ENCODE measurements around the gene NTN1. TPM values are rescaled to one million over a fixed set of nuclear protein-coding genes. Genes with fewer than 3 reads are reported as not detected.

The NTN1 gene
- total RNA-seq, 1 experiment from 2014 or later, result 14.5 TPM

- peaks cover 5% of the 10 kb centered on the region for H3K27me3 ChIP-seq (ENCODE audit: control insufficient read depth, insufficient read depth, low read length)
- DNase-seq (ENCODE audit: low read depth, low spot score) (no peak), ATAC-seq (no peak)
- H3K36me3 ChIP-seq (ENCODE audit: control insufficient read depth, insufficient read depth, low read length), result no peaks in the 10 kb centered on the region
- CTCF ChIA-PET, result no interaction called here
- intact Hi-C loops (cut with micrococcal nuclease; ENCODE audit: unreplicated experiment), result no loop called here
- H3K27ac ChIP-seq (ENCODE audit: low read length), result no peak overlapping the region
- POLR2A ChIA-PET, result no interaction called here
- TF ChIP-seq REST (IDR thresholded peaks at IDR 0.05; ENCODE audit: insufficient read depth in 1 of 2, low read depth in 2 of 2, low read length in 1 of 2), result no peak
- no peak for TF ChIP-seq SIN3A (IDR thresholded peaks at IDR 0.05; ENCODE audit: borderline replicate concordance, insufficient read depth, low read depth, low read length)
- TF ChIP-seq CTCF (IDR thresholded peaks at IDR 0.05), result no peak
- no peak for TF ChIP-seq POLR2AphosphoS5 (IDR thresholded peaks at IDR 0.05; ENCODE audit: low read depth, low read length)
- TF ChIP-seq TCF7L2 (IDR thresholded peaks at IDR 0.05; ENCODE audit: low read depth, low read length), result no peak
- in situ Hi-C loops (cut with HindIII; ENCODE audit: low pct_unique_long_range_greater_than_20kb, low sequenced_read_pairs), result no loop called here
- no peaks in the 10 kb centered on the region for H3K9me3 ChIP-seq (ENCODE audit: control insufficient read depth, insufficient read depth, low read depth, low read length)
- no peak overlapping the region for H3K4me3 ChIP-seq (ENCODE audit: low read depth in 2 of 2, low read length in 2 of 2)
- no peaks in the 10 kb centered on the region for H3K4me1 ChIP-seq (ENCODE audit: control insufficient read depth, insufficient read depth, low read length)
- no TSS peak for BruUV-seq (replicated peaks)
Observed at GRCh38 chr17:9023392-9024218, 2.3 kb downstream of the NTN1 start.

GRCh38 chr17:9024497-9024896 lies 3.2 kb downstream of the NTN1 start:
- H3K36me3 ChIP-seq (ENCODE audit: control insufficient read depth, insufficient read depth, low read length), result no peaks in the 10 kb centered on the region
- H3K4me1 ChIP-seq (ENCODE audit: control insufficient read depth, insufficient read depth, low read length), result no peaks in the 10 kb centered on the region
- TF ChIP-seq SIN3A (IDR thresholded peaks at IDR 0.05; ENCODE audit: borderline replicate concordance, insufficient read depth, low read depth, low read length) (no peak), CTCF (IDR thresholded peaks at IDR 0.05) (no peak), TCF7L2 (IDR thresholded peaks at IDR 0.05; ENCODE audit: low read depth, low read length) (no peak), POLR2AphosphoS5 (IDR thresholded peaks at IDR 0.05; ENCODE audit: low read depth, low read length) (no peak), REST (IDR thresholded peaks at IDR 0.05; ENCODE audit: insufficient read depth in 1 of 2, low read depth in 2 of 2, low read length in 1 of 2) (no peak)
- ATAC-seq, result no peak
- no peak overlapping the region for H3K27ac ChIP-seq (ENCODE audit: low read length)
- CTCF ChIA-PET, result no interaction called here
- DNase-seq (ENCODE audit: low read depth, low spot score), result no peak
- no peaks in the 10 kb centered on the region for H3K9me3 ChIP-seq (ENCODE audit: control insufficient read depth, insufficient read depth, low read depth, low read length)
- H3K27me3 ChIP-seq (ENCODE audit: control insufficient read depth, insufficient read depth, low read length), result peaks cover 3% of the 10 kb centered on the region
- intact Hi-C loops (cut with micrococcal nuclease; ENCODE audit: unreplicated experiment) (no loop called here), in situ Hi-C loops (cut with HindIII; ENCODE audit: low pct_unique_long_range_greater_than_20kb, low sequenced_read_pairs) (no loop called here)
- POLR2A ChIA-PET, result no interaction called here
- no peak overlapping the region for H3K4me3 ChIP-seq (ENCODE audit: low read depth in 2 of 2, low read length in 2 of 2)
- BruUV-seq (replicated peaks), result no TSS peak
